ENCODE data around the gene TFAP2A.

TFAP2A gene

GRCh38 chr6:10404107-10404798 is 10.6 kb downstream of the TFAP2A start (continued):
- TF ChIP-seq HIC1 (tag by site-specific recombination; IDR thresholded peaks at IDR 0.05) (no peak), ZSCAN23 (tag by site-specific recombination; IDR thresholded peaks at IDR 0.05) (no peak), ZBTB8A (tag by site-specific recombination; IDR thresholded peaks at IDR 0.05) (peak; percentile 55; the same call in 1 of the 2 replicates), SALL2 (tag by site-specific recombination; IDR thresholded peaks at IDR 0.05; ENCODE audit: borderline replicate concordance) (no peak), MYNN (tag by site-specific recombination; IDR thresholded peaks at IDR 0.05; ENCODE audit: borderline replicate concordance) (no peak), ZNF292 (tag by site-specific recombination; IDR thresholded peaks at IDR 0.05; ENCODE audit: borderline replicate concordance, low read depth) (no peak), ZNF132 (tag by site-specific recombination; IDR thresholded peaks at IDR 0.05; ENCODE audit: borderline replicate concordance) (no peak), SCRT1 (tag by site-specific recombination; IDR thresholded peaks at IDR 0.05; ENCODE audit: borderline replicate concordance) (no peak), ZNF239 (tag by site-specific recombination; IDR thresholded peaks at IDR 0.05) (no peak), ZFP3 (tag by site-specific recombination; IDR thresholded peaks at IDR 0.05; ENCODE audit: low read depth) (no peak), BCL11B (tag by site-specific recombination; IDR thresholded peaks at IDR 0.05; ENCODE audit: low read depth) (0 out of 2 replicates have a peak, but pooled peaks have one; percentile 39), ZNF354C (tag by site-specific recombination; IDR thresholded peaks at IDR 0.05; ENCODE audit: borderline replicate concordance, low read depth) (no peak), EGR2 (tag by site-specific recombination; IDR thresholded peaks at IDR 0.05; ENCODE audit: low read depth) (peak; percentile 74), ZNF629 (tag by site-specific recombination; IDR thresholded peaks at IDR 0.05) (peak; percentile 69; the same call in 1 of the 2 replicates), ZNF843 (tag by site-specific recombination; IDR thresholded peaks at IDR 0.05) (peak; percentile 45; the same call in 1 of the 2 replicates), KLF10 (tag by site-specific recombination; IDR thresholded peaks at IDR 0.05) (no peak), KLF8 (tag by site-specific recombination; IDR thresholded peaks at IDR 0.05) (peak; percentile 83; the same call in 1 of the 2 replicates), ZNF266 (tag by site-specific recombination; IDR thresholded peaks at IDR 0.05; ENCODE audit: low read depth) (no peak), ZNF701 (tag by site-specific recombination; IDR thresholded peaks at IDR 0.05) (no peak)
- TF ChIP-seq, protein P1, sequence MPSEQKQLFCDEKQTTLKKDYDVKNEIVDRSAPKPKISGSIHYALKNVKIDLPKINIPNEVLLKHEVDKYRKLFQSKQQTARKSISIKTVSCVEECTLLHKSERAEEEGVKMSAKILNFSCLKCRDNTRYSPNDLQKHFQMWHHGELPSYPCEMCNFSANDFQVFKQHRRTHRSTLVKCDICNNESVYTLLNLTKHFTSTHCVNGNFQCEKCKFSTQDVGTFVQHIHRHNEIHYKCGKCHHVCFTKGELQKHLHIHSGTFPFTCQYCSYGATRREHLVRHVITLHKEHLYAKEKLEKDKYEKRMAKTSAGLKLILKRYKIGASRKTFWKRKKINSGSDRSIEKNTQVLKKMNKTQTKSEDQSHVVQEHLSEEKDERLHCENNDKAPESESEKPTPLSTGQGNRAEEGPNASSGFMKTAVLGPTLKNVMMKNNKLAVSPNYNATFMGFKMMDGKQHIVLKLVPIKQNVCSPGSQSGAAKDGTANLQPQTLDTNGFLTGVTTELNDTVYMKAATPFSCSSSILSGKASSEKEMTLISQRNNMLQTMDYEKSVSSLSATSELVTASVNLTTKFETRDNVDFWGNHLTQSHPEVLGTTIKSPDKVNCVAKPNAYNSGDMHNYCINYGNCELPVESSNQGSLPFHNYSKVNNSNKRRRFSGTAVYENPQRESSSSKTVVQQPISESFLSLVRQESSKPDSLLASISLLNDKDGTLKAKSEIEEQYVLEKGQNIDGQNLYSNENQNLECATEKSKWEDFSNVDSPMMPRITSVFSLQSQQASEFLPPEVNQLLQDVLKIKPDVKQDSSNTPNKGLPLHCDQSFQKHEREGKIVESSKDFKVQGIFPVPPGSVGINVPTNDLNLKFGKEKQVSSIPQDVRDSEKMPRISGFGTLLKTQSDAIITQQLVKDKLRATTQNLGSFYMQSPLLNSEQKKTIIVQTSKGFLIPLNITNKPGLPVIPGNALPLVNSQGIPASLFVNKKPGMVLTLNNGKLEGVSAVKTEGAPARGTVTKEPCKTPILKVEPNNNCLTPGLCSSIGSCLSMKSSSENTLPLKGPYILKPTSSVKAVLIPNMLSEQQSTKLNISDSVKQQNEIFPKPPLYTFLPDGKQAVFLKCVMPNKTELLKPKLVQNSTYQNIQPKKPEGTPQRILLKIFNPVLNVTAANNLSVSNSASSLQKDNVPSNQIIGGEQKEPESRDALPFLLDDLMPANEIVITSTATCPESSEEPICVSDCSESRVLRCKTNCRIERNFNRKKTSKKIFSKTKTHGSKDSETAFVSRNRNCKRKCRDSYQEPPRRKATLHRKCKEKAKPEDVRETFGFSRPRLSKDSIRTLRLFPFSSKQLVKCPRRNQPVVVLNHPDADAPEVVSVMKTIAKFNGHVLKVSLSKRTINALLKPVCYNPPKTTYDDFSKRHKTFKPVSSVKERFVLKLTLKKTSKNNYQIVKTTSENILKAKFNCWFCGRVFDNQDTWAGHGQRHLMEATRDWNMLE (tag by site-specific recombination; conservative IDR thresholded peaks at IDR 0.05; ENCODE audit: low read depth), result peak; percentile 79
- TF ChIP-seq, protein P2, sequence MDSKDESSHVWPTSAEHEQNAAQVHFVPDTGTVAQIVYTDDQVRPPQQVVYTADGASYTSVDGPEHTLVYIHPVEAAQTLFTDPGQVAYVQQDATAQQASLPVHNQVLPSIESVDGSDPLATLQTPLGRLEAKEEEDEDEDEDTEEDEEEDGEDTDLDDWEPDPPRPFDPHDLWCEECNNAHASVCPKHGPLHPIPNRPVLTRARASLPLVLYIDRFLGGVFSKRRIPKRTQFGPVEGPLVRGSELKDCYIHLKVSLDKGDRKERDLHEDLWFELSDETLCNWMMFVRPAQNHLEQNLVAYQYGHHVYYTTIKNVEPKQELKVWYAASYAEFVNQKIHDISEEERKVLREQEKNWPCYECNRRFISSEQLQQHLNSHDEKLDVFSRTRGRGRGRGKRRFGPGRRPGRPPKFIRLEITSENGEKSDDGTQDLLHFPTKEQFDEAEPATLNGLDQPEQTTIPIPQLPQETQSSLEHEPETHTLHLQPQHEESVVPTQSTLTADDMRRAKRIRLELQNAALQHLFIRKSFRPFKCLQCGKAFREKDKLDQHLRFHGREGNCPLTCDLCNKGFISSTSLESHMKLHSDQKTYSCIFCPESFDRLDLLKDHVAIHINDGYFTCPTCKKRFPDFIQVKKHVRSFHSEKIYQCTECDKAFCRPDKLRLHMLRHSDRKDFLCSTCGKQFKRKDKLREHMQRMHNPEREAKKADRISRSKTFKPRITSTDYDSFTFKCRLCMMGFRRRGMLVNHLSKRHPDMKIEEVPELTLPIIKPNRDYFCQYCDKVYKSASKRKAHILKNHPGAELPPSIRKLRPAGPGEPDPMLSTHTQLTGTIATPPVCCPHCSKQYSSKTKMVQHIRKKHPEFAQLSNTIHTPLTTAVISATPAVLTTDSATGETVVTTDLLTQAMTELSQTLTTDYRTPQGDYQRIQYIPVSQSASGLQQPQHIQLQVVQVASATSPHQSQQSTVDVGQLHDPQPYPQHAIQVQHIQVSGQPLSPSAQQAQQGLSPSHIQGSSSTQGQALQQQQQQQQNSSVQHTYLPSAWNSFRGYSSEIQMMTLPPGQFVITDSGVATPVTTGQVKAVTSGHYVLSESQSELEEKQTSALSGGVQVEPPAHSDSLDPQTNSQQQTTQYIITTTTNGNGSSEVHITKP (tag by site-specific recombination; IDR thresholded peaks at IDR 0.05), result no peak
- TF ChIP-seq, protein P3, sequence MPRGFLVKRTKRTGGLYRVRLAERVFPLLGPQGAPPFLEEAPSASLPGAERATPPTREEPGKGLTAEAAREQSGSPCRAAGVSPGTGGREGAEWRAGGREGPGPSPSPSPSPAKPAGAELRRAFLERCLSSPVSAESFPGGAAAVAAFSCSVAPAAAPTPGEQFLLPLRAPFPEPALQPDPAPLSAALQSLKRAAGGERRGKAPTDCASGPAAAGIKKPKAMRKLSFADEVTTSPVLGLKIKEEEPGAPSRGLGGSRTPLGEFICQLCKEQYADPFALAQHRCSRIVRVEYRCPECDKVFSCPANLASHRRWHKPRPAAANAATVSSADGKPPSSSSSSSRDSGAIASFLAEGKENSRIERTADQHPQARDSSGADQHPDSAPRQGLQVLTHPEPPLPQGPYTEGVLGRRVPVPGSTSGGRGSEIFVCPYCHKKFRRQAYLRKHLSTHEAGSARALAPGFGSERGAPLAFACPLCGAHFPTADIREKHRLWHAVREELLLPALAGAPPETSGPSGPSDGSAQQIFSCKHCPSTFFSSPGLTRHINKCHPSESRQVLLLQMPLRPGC (tag by site-specific recombination; IDR thresholded peaks at IDR 0.05), result peak; percentile 8; the same call in 1 of the 2 replicates

Data from HEK293 (cell line).